K562 (cell line): Measurements from ENCODE around the gene WDR93. TPM values are rescaled to one million over a fixed set of nuclear protein-coding genes. Genes with fewer than 3 reads are reported as not detected.

Source experiments
- C11orf30 ChIP-seq: fragments of 450-650 bp; IDR thresholded peaks from 2 replicates; pipeline ENCODE4 v1.6.1; 2016; ENCODE audit warnings: low read depth, mild to moderate bottlenecking
- CREB3L1 ChIP-seq: fragments of 450-650 bp; IDR thresholded peaks from 2 replicates; pipeline ENCODE4 v1.6.1; 2014; ENCODE audit warnings: low read depth, mild to moderate bottlenecking, moderate library complexity, borderline replicate concordance
- CREM ChIP-seq: IDR thresholded peaks from 2 replicates; pipeline ENCODE4 v1.6.1; 2014; ENCODE audit warnings: antibody characterized with exemption, low read depth
- EHMT2 ChIP-seq: fragments of 450-650 bp; IDR thresholded peaks from 2 replicates; pipeline ENCODE4 v1.6.1; 2018; ENCODE audit warnings: antibody characterized with exemption
- HMG20B ChIP-seq: fragments of 250-450 bp; sonication (Bioruptor Pico); IDR thresholded peaks from 2 replicates; pipeline ENCODE4 v1.5.0; 2021; ENCODE audit warnings: mild to moderate bottlenecking
- MAFF ChIP-seq: IDR thresholded peaks from 2 replicates; pipeline ENCODE4 v1.6.1; 2012; ENCODE audit warnings: low read length, improper control_type of control experiment
- TCF7L2 ChIP-seq: fragments of 150-350 bp; IDR thresholded peaks from 2 replicates; pipeline ENCODE4 v1.6.1; 2016; ENCODE audit warnings: low read depth, mild to moderate bottlenecking, low read length, moderate library complexity
- ZBTB49 ChIP-seq: sonication (generic); formaldehyde crosslinking; IDR thresholded peaks from 2 replicates; pipeline ENCODE4 v1.8.0; 2022; ENCODE audit warnings: missing genetic modification reagents, mild to moderate bottlenecking, borderline replicate concordance
- ZNF239 ChIP-seq: fragments of 250-450 bp; sonication (Bioruptor Pico); IDR thresholded peaks from 2 replicates; pipeline ENCODE4 v1.4.0; 2020; ENCODE audit warnings: mild to moderate bottlenecking
- ZNF316 ChIP-seq: fragments of 450-650 bp; IDR thresholded peaks from 2 replicates; pipeline ENCODE4 v1.6.1; 2016
- ZSCAN32 ChIP-seq: fragments of 450-650 bp; formaldehyde crosslinking; IDR thresholded peaks from 2 replicates; pipeline ENCODE4 v1.4.0; 2020; ENCODE audit warnings: mild to moderate bottlenecking, moderate library complexity
- polyA plus RNA-seq, 8 experiments: library from polyadenylated mRNA; depleted of rRNA in 4 of 8; stranded (reverse) in 5 of 8; unstranded in 3 of 8; fragments of >200 nt; fragmentation: Nextera tagmentation in 2 of 8; fragmentation: Illumina TruSeq in 1 of 8; extraction: Ambion mirVana in 2 of 8; extraction: Trizol in 1 of 8; gene quantifications; 2 replicates each; pipeline versions ENCODE4 v1.2.1 to v1.2.3, GENCODE V29; 2011 to 2014; ENCODE audit warnings: inconsistent platforms in 1 of 8, missing spikeins in 1 of 8
- total RNA-seq, 7 experiments: library from RNA; depleted of rRNA in 6 of 7; stranded (reverse); fragments of >200 nt in 6 of 7; fragmentation: Illumina TruSeq in 2 of 7; extraction: Trizol in 2 of 7; gene quantifications; 2 replicates each; pipeline versions ENCODE4 v1.2.1 to v1.2.3, GENCODE V29; 2011 to 2021; ENCODE audit warnings: low replicate concordance in 1 of 7
- TF ChIP-seq, protein P1 (sequence below): fragments of 250-450 bp; sonication (Bioruptor Pico); IDR thresholded peaks from 2 replicates; pipeline ENCODE4 v1.4.0; 2020
- TF ChIP-seq, protein P2 (sequence below): sonication (generic); formaldehyde crosslinking; IDR thresholded peaks from 2 replicates; pipeline ENCODE4 v1.8.0; 2023; ENCODE audit warnings: missing genetic modification reagents, mild to moderate bottlenecking, borderline replicate concordance

Gene WDR93
- total and polyA plus RNA-seq, 9 of the 15 experiments (the other 6 are each of a cell fraction or from before 2014, with no cell fraction given): not detected

DNA sequence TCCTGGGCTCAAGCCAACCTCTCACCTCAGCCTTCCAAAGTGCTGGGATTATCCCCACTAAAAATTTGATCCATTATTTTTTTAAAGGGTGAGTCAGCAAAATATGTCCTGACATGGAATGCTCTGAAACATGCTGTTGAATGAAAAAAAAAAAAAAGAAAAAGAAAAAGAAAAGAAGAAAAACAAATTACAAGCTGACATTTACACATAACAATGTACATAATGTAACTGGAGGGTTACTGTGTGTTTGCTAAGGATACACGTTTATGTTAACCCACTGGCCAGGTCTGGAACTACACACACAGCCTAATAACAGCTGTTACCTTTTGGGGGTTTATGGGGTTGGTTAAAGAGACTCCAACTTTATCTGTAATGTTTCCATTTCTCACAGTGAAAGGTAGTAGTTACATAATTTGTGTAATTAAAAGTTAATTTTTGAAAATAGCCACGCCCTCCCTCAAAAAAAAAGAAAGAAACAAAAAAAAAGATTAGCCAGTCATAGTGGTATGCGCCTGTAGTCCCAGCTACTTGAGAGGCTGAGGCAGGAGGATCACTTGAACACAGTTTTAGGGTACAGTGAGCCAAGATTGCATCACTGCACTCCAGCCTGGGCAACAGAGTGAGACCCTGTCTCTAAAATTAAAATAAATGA is 82.4 kb downstream of the WDR93 start (continued):
- TF ChIP-seq TCF7L2: no peak
- TF ChIP-seq ZBTB49 (CRISPR knock-in tag): no peak
- TF ChIP-seq, protein P1, sequence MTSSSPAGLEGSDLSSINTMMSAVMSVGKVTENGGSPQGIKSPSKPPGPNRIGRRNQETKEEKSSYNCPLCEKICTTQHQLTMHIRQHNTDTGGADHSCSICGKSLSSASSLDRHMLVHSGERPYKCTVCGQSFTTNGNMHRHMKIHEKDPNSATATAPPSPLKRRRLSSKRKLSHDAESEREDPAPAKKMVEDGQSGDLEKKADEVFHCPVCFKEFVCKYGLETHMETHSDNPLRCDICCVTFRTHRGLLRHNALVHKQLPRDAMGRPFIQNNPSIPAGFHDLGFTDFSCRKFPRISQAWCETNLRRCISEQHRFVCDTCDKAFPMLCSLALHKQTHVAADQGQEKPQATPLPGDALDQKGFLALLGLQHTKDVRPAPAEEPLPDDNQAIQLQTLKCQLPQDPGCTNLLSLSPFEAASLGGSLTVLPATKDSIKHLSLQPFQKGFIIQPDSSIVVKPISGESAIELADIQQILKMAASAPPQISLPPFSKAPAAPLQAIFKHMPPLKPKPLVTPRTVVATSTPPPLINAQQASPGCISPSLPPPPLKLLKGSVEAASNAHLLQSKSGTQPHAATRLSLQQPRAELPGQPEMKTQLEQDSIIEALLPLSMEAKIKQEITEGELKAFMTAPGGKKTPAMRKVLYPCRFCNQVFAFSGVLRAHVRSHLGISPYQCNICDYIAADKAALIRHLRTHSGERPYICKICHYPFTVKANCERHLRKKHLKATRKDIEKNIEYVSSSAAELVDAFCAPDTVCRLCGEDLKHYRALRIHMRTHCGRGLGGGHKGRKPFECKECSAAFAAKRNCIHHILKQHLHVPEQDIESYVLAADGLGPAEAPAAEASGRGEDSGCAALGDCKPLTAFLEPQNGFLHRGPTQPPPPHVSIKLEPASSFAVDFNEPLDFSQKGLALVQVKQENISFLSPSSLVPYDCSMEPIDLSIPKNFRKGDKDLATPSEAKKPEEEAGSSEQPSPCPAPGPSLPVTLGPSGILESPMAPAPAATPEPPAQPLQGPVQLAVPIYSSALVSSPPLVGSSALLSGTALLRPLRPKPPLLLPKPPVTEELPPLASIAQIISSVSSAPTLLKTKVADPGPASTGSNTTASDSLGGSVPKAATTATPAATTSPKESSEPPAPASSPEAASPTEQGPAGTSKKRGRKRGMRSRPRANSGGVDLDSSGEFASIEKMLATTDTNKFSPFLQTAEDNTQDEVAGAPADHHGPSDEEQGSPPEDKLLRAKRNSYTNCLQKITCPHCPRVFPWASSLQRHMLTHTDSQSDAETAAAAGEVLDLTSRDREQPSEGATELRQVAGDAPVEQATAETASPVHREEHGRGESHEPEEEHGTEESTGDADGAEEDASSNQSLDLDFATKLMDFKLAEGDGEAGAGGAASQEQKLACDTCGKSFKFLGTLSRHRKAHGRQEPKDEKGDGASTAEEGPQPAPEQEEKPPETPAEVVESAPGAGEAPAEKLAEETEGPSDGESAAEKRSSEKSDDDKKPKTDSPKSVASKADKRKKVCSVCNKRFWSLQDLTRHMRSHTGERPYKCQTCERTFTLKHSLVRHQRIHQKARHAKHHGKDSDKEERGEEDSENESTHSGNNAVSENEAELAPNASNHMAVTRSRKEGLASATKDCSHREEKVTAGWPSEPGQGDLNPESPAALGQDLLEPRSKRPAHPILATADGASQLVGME (CRISPR knock-in tag): no peak
- peak; percentile 89 for TF ChIP-seq C11orf30
- TF ChIP-seq ZNF239 (CRISPR knock-in tag): no peak
- TF ChIP-seq CREM: no peak
- no peak for TF ChIP-seq ZSCAN32
- TF ChIP-seq CREB3L1: no peak
- TF ChIP-seq MAFF: peak; percentile 87
- TF ChIP-seq, protein P2, sequence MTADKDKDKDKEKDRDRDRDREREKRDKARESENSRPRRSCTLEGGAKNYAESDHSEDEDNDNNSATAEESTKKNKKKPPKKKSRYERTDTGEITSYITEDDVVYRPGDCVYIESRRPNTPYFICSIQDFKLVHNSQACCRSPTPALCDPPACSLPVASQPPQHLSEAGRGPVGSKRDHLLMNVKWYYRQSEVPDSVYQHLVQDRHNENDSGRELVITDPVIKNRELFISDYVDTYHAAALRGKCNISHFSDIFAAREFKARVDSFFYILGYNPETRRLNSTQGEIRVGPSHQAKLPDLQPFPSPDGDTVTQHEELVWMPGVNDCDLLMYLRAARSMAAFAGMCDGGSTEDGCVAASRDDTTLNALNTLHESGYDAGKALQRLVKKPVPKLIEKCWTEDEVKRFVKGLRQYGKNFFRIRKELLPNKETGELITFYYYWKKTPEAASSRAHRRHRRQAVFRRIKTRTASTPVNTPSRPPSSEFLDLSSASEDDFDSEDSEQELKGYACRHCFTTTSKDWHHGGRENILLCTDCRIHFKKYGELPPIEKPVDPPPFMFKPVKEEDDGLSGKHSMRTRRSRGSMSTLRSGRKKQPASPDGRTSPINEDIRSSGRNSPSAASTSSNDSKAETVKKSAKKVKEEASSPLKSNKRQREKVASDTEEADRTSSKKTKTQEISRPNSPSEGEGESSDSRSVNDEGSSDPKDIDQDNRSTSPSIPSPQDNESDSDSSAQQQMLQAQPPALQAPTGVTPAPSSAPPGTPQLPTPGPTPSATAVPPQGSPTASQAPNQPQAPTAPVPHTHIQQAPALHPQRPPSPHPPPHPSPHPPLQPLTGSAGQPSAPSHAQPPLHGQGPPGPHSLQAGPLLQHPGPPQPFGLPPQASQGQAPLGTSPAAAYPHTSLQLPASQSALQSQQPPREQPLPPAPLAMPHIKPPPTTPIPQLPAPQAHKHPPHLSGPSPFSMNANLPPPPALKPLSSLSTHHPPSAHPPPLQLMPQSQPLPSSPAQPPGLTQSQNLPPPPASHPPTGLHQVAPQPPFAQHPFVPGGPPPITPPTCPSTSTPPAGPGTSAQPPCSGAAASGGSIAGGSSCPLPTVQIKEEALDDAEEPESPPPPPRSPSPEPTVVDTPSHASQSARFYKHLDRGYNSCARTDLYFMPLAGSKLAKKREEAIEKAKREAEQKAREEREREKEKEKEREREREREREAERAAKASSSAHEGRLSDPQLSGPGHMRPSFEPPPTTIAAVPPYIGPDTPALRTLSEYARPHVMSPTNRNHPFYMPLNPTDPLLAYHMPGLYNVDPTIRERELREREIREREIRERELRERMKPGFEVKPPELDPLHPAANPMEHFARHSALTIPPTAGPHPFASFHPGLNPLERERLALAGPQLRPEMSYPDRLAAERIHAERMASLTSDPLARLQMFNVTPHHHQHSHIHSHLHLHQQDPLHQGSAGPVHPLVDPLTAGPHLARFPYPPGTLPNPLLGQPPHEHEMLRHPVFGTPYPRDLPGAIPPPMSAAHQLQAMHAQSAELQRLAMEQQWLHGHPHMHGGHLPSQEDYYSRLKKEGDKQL: no peak
- TF ChIP-seq EHMT2: no peak
- TF ChIP-seq ZNF316: peak; percentile 98
- TF ChIP-seq HMG20B: no peak
